ENCODE results near the gene FAH. TPM values are rescaled to one million over a fixed set of nuclear protein-coding genes. Genes with fewer than 3 reads are reported as not detected.

The FAH gene
- total RNA-seq, 1 donor = 17.7 TPM

- no peak overlapping the region for H2AFZ ChIP-seq (ENCODE audit: low read length)
- DNase-seq (ENCODE audit: insufficient read length, low spot score, missing footprints) = no peak
- no peaks in the 10 kb centered on the region for H3K9me3 ChIP-seq (ENCODE audit: low read depth, low read length)
- no peaks in the 10 kb centered on the region for H4K20me1 ChIP-seq (ENCODE audit: insufficient read depth, low read length)
- no peak overlapping the region for H3K27ac ChIP-seq (ENCODE audit: low read depth, low read length)
- H3K36me3 ChIP-seq (ENCODE audit: insufficient read depth, low read length) = no peaks in the 10 kb centered on the region
- H3K27me3 ChIP-seq (ENCODE audit: insufficient read depth, low read length) = peaks cover 40% of the 10 kb centered on the region
- H3K4me3 ChIP-seq (ENCODE audit: insufficient read depth, low read length) = no peak overlapping the region
- no peak overlapping the region for H3K4me2 ChIP-seq (ENCODE audit: insufficient read depth, low read length)
- TF ChIP-seq CTCF (IDR thresholded peaks at IDR 0.05; ENCODE audit: extremely low read depth, low read depth, low read length) = no peak
- H3K4me1 ChIP-seq (ENCODE audit: insufficient read depth, low read length) = no peaks in the 10 kb centered on the region
- H3K79me2 ChIP-seq (ENCODE audit: insufficient read depth, low read length) = no peaks in the 10 kb centered on the region
These were observed 50.0 kb downstream of the FAH start for GRCh38 chr15:80202641-80203360.

- Histone ChIP-seq H3K27me3 (ENCODE audit: insufficient read depth, low read length) (peaks cover 44% of the 10 kb centered on the region), H3K4me1 (ENCODE audit: insufficient read depth, low read length) (no peaks in the 10 kb centered on the region), H4K20me1 (ENCODE audit: insufficient read depth, low read length) (no peaks in the 10 kb centered on the region), H3K79me2 (ENCODE audit: insufficient read depth, low read length) (no peaks in the 10 kb centered on the region), H3K9me3 (ENCODE audit: low read depth, low read length) (no peaks in the 10 kb centered on the region), H3K4me2 (ENCODE audit: insufficient read depth, low read length) (no peak overlapping the region), H3K36me3 (ENCODE audit: insufficient read depth, low read length) (no peaks in the 10 kb centered on the region), H3K4me3 (ENCODE audit: insufficient read depth, low read length) (no peak overlapping the region), H3K27ac (ENCODE audit: low read depth, low read length) (no peak overlapping the region), H2AFZ (ENCODE audit: low read length) (no peak overlapping the region)
- TF ChIP-seq CTCF (IDR thresholded peaks at IDR 0.05; ENCODE audit: extremely low read depth, low read depth, low read length) = no peak
- DNase-seq (ENCODE audit: insufficient read length, low spot score, missing footprints) = no peak
These were observed 50.6 kb downstream of the FAH start for GRCh38 chr15:80203361-80203885.

GRCh38 chr15:80204231-80204630 lies 51.4 kb downstream of the FAH start:
- Histone ChIP-seq H3K4me3 (ENCODE audit: insufficient read depth, low read length) (no peak overlapping the region), H3K4me1 (ENCODE audit: insufficient read depth, low read length) (no peaks in the 10 kb centered on the region), H4K20me1 (ENCODE audit: insufficient read depth, low read length) (no peaks in the 10 kb centered on the region)

More at GRCh38 chr15:80204231-80204630, 51.4 kb downstream of the FAH start:
- Histone ChIP-seq H3K9me3 (ENCODE audit: low read depth, low read length) (no peaks in the 10 kb centered on the region), H3K27me3 (ENCODE audit: insufficient read depth, low read length) (peaks cover 42% of the 10 kb centered on the region), H2AFZ (ENCODE audit: low read length) (no peak overlapping the region), H3K27ac (ENCODE audit: low read depth, low read length) (no peak overlapping the region), H3K79me2 (ENCODE audit: insufficient read depth, low read length) (no peaks in the 10 kb centered on the region), H3K36me3 (ENCODE audit: insufficient read depth, low read length) (no peaks in the 10 kb centered on the region), H3K4me2 (ENCODE audit: insufficient read depth, low read length) (no peak overlapping the region)
- DNase-seq (ENCODE audit: insufficient read length, low spot score, missing footprints) = no peak
- TF ChIP-seq CTCF (IDR thresholded peaks at IDR 0.05; ENCODE audit: extremely low read depth, low read depth, low read length) = no peak

Data from osteoblast (primary cell).